Psoas muscle (tissue), 8 donors: Measurements from ENCODE around the gene WFDC13. TPM values are rescaled to one million over a fixed set of nuclear protein-coding genes. Genes with fewer than 3 reads are reported as not detected.

Experiments
- ATAC-seq, 4 donors: fragments of 200-7000 bp; cut with Tn5 transposase; one replicate each; pipeline ENCODE4 v1.9.1; 2020; ENCODE audit warnings: moderate library complexity in 3 of 4, mild to moderate bottlenecking in 2 of 4
- DNase-seq, 2 donors: peaks; one replicate each; pipeline ENCODE4 v3.0.0-alpha.2; 2020
- H3K27ac ChIP-seq: fragments of 200-600 bp; one replicate; pipeline ENCODE4 v1.8.0; 2022
- H3K27me3 ChIP-seq, 3 donors: fragments of 200-600 bp in 1 of 3; one replicate each; pipeline versions ENCODE4 v1.6.1 to v1.8.0; 2013 to 2022; ENCODE audit warnings: low read length in 2 of 3, mild to moderate bottlenecking in 2 of 3, moderate library complexity in 1 of 3; ENCODE audit not compliant: insufficient read depth in 3 of 3
- H3K36me3 ChIP-seq, 2 donors: fragments of 200-600 bp in 1 of 2; one replicate each; pipeline versions ENCODE4 v1.6.1 to v1.8.0; 2013 to 2022; ENCODE audit warnings: low read depth in 1 of 2, mild to moderate bottlenecking in 1 of 2, moderate library complexity in 1 of 2; ENCODE audit not compliant: insufficient read depth in 1 of 2
- H3K4me1 ChIP-seq: fragments of 200-600 bp; one replicate; pipeline ENCODE4 v1.8.0; 2022
- H3K4me3 ChIP-seq: fragments of 200-600 bp; one replicate; pipeline ENCODE4 v1.8.0; 2022; ENCODE audit warnings: mild to moderate bottlenecking
- H3K9me3 ChIP-seq: fragments of 200-600 bp; one replicate; pipeline ENCODE4 v1.8.0; 2022
- WGBS, 3 donors: extraction: QIAGEN DNeasy Blood & Tissue Kit; methylation state at CpG; one replicate each; pipeline versions ENCODE4 v1.1.6 to v1.1.7; 2013; 5-methylcytosine and 5-hydroxymethylcytosine counted together
- intact Hi-C, 2 donors: fragments of 100-400 bp; cut with DNase I; formaldehyde crosslinking; loops; one replicate each; pipeline versions ENCODE4 v1.11.0 to v1.14.2; 2022
- polyA plus RNA-seq, 3 donors: library from polyadenylated mRNA; stranded (reverse); fragments of 200-250 nt; gene quantifications; one replicate each; pipeline ENCODE4 v1.2.3, GENCODE V29; 2013
- total RNA-seq, 4 donors: library from RNA; stranded (reverse); fragmentation: NEBNext Ultra II Directional in 2 of 4; extraction: Animal tissue kit (Norgen Biotek cat#: 25700) in 2 of 4; gene quantifications; one replicate each; pipeline versions ENCODE4 v1.2.1 to v1.2.4, GENCODE V29; 2021 to 2023
- TF ChIP-seq, protein P1 (sequence below): fragments of 200-600 bp; IDR thresholded peaks from one replicate; pipeline ENCODE4 v1.8.0; 2022; ENCODE audit warnings: antibody characterized with exemption
- donor health status: healthy with polysubstance abuse.
- donor health status: DM: no; HTN: no; CAD: no; lungs with moderate emphysema.
- donor health status: Bipolar disorder and iron deficiency.
- donor health status: healthy.
- donor health status: DM: yes; HTN: yes; CAD: no.
- donor health status: DM: no; HTN: no; CAD: no.
- donor health status: DM: no; HTN: no; CAD: no.
- donor health status: DM: yes; HTN: yes; CAD: no.

Gene WFDC13
- total and polyA plus RNA-seq, 7 donors = not detected

DNA sequence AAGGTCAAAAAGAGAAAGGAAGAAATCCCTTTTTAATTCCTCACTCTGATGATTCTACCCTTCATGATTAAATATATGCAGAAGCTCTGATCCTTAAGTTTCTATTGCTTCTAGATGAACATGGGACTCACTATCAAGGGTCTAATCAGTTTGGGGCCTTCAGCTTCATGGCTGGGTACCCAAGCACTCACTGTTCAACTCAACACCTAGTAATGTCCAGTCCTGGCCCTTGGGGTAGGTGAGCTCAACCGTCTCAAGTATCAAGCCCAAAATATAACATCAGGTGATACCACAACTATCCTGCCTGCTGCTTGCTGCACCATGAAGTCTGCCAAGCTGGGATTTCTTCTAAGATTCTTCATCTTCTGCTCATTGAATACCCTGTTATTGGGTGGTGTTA, 20.2 kb downstream of the WFDC13 start, which contains the start of gene SPINT4:
SPINT4 (plus strand) TSS at position 301 of the 400 bp plus-strand sequence; CDS start at position 322, 21 bp downstream.
- Histone ChIP-seq H3K27me3 (no peaks in the 10 kb centered on the region), H3K27ac (no peak within 1 kb of the TSS), H3K4me3 (no peak within 1 kb of the TSS), H3K36me3 (no peaks in the 10 kb centered on the region), H3K4me1 (no peaks in the 10 kb centered on the region), H3K9me3 (no peaks in the 10 kb centered on the region)
- intact Hi-C loops = no loop called here
- 50 to 77% (median 72%) methylated on average over 1 of the region's 1 CpG for WGBS, 3 donors
- TF ChIP-seq, protein P1, sequence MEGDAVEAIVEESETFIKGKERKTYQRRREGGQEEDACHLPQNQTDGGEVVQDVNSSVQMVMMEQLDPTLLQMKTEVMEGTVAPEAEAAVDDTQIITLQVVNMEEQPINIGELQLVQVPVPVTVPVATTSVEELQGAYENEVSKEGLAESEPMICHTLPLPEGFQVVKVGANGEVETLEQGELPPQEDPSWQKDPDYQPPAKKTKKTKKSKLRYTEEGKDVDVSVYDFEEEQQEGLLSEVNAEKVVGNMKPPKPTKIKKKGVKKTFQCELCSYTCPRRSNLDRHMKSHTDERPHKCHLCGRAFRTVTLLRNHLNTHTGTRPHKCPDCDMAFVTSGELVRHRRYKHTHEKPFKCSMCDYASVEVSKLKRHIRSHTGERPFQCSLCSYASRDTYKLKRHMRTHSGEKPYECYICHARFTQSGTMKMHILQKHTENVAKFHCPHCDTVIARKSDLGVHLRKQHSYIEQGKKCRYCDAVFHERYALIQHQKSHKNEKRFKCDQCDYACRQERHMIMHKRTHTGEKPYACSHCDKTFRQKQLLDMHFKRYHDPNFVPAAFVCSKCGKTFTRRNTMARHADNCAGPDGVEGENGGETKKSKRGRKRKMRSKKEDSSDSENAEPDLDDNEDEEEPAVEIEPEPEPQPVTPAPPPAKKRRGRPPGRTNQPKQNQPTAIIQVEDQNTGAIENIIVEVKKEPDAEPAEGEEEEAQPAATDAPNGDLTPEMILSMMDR = no peak
- ATAC-seq (no peak), DNase-seq (no peak)

DNA sequence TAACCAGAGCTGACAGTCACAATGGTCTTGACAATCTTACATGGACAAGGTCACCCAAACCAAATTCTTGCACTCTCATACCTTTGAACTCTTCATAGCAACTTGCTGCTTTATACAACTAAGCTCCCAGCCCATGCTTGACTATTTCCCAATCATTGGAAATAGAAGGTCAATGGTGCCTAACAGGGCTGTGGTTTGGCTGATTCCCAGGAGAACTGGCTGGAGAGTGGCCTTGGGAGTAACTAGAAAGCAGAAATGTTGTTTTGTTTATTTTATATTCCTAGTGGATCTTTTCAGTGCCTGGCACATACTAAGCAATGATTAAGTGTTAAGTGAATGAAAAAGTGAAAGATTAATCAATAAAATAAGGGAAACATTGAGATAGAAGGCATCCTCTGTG, 23.3 kb downstream of the WFDC13 start:
- no peak for DNase-seq
- intact Hi-C loops = no loop called here

DNA sequence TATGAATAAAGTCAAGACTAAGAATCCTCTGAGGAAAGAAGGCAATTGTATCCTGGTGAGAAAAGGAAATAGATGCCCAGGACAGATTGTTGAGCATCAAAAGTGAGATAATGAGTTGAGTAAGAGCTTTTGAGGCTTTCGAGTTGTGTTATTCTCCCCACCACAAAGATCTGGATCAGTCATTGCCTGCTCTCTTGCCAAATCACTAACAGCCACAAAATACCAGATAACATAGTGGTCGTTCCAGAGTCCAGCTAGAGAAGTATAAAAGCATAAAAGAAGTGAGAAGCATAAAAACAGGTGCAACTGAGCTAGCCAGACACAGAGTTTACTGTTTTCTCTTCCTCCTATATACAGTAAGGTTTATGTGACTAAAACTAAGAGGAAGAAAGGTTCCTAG, 25.2 kb downstream of the WFDC13 start:
- no peak overlapping the region for H3K4me3 ChIP-seq
- peaks cover 3% of the 10 kb centered on the region for H3K9me3 ChIP-seq
- 15 to 35% (median 23%) methylated on average over 2 of the region's 2 CpGs for WGBS, 3 donors
- intact Hi-C loops = no loop called here
- TF ChIP-seq, protein P1 = no peak
- H3K36me3 ChIP-seq = no peaks in the 10 kb centered on the region
- H3K27me3 ChIP-seq = no peaks in the 10 kb centered on the region
- DNase-seq = no peak
- H3K27ac ChIP-seq = no peak overlapping the region
- no peak for ATAC-seq
- no peaks in the 10 kb centered on the region for H3K4me1 ChIP-seq

More for the DNA sequence above, 23.3 kb downstream of the WFDC13 start:
- Histone ChIP-seq H3K27ac (no peak overlapping the region), H3K36me3 (no peaks in the 10 kb centered on the region), H3K4me3 (no peak overlapping the region), H3K4me1 (no peaks in the 10 kb centered on the region), H3K9me3 (no peaks in the 10 kb centered on the region), H3K27me3 (no peaks in the 10 kb centered on the region)
- no peak for ATAC-seq
- TF ChIP-seq, protein P1 = no peak

DNA sequence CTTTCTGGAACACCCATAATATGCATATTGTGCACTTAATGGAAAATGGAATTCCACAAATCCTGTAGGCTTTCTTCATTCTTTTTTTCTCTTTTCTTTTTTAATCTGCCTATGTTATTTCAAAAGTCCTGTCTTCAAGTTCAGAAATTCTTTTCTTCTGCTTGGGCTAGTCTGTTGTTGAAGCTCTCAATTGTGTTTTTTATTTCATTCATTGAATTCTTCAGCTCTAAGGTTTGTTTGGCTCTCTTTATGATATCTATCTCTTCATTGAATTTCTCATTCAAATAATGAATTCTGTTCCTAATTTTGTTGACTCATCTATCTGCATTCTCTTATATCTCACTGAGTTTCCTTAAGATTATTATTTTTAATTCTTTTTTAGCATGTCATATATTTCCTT, 30.4 kb downstream of the WFDC13 start:
- Histone ChIP-seq H3K4me3 (no peak overlapping the region), H3K9me3 (peaks cover 7% of the 10 kb centered on the region), H3K36me3 (no peaks in the 10 kb centered on the region), H3K4me1 (no peaks in the 10 kb centered on the region), H3K27ac (no peak overlapping the region), H3K27me3 (peaks cover 0 to 6% (median 0%) of the 10 kb centered on the region in 3 donors)
- DNase-seq (no peak), ATAC-seq (no peak)
- intact Hi-C loops = no loop called here
- TF ChIP-seq, protein P1 = no peak

DNA sequence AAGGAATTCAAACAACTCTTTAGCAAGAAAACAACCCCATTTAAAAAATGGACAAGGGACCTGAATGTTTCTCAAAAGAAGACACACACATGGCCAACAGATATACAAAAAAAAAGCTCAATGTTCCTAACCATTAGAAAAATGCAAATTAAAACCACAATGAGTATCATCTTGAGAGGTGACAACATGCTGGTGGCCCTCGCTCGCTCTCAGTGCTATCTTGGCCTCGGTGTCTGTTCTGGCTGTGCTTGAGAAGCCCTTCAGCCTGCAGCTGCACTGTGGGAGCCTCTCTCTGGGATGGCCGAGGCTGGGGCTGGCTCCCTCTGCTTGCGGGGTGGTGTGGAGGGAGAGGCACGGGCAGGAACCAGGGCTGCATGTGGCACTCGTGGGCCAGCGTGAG, 33.7 kb downstream of the WFDC13 start:
- DNase-seq = no peak
- TF ChIP-seq, protein P1 = no peak
- intact Hi-C loops = no loop called here
- no peaks in the 10 kb centered on the region for H3K36me3 ChIP-seq
- peaks cover 0 to 6% (median 0%) of the 10 kb centered on the region in 3 donors for H3K27me3 ChIP-seq
- H3K4me1 ChIP-seq = no peaks in the 10 kb centered on the region
- no peak overlapping the region for H3K27ac ChIP-seq
- no peak overlapping the region for H3K4me3 ChIP-seq
- WGBS, 3 donors = 79 to 91% (median 83%) methylated on average over 8 of the region's 8 CpGs
- no peak for ATAC-seq
- H3K9me3 ChIP-seq = peaks cover 7% of the 10 kb centered on the region
